Hematopoietic multipotent progenitor cell treated with erythropoietin and hydrocortisone succinate and interleukin-3 and kit ligand, for 6 days (in vitro differentiated cells): ENCODE data around the gene C16orf74.

Experiments
- DNase-seq: peaks from one replicate; pipeline ENCODE4 v3.0.0-alpha.2; 2015

Gene C16orf74

GRCh38 chr16:85668676-85669424 lies 82.0 kb downstream of the C16orf74 start:
- DNase-seq: no peak

- no peak for DNase-seq
Measured at GRCh38 chr16:85667841-85668413, 83.0 kb downstream of the C16orf74 start.

GRCh38 chr16:85667261-85667660 lies 83.6 kb downstream of the C16orf74 start:
- no peak for DNase-seq

- DNase-seq: no peak
Measured at GRCh38 chr16:85665929-85666328, 85.0 kb downstream of the C16orf74 start.

GRCh38 chr16:85665373-85665740 lies 85.5 kb downstream of the C16orf74 start:
- DNase-seq: no peak

GRCh38 chr16:85664580-85665372 lies 86.1 kb downstream of the C16orf74 start:
- no peak for DNase-seq

- no peak for DNase-seq
Measured at GRCh38 chr16:85663891-85664321, 87.0 kb downstream of the C16orf74 start.

- no peak for DNase-seq
Measured at GRCh38 chr16:85662976-85663830, 87.7 kb downstream of the C16orf74 start.

GRCh38 chr16:85662482-85662812 lies 88.4 kb downstream of the C16orf74 start:
- DNase-seq: no peak

GRCh38 chr16:85661740-85662481 lies 89.0 kb downstream of the C16orf74 start:
- no peak for DNase-seq

GRCh38 chr16:85660843-85661739 lies 89.8 kb downstream of the C16orf74 start:
- DNase-seq: no peak

- peak; percentile 85 for DNase-seq
Measured at GRCh38 chr16:85659805-85660511, 90.9 kb downstream of the C16orf74 start.

- no peak for DNase-seq
Measured at GRCh38 chr16:85659336-85659735, 91.6 kb downstream of the C16orf74 start.

GRCh38 chr16:85658504-85659326 lies 92.2 kb downstream of the C16orf74 start:
- no peak for DNase-seq

- DNase-seq: no peak
Measured at GRCh38 chr16:85657996-85658395, 92.9 kb downstream of the C16orf74 start.
